HG03521 (cell line): ENCODE results near the gene DMWD.
"Not testable (repeated sequence)": the region's sequence is repeated elsewhere in the genome, so short reads cannot be mapped to it uniquely, and the experiment has no call there.

Source experiments
- ATAC-seq: cut with Tn5 transposase; IDR thresholded peaks from one replicate; pipeline ENCODE4 v1.9.1; 2021; ENCODE audit warnings: mild to moderate bottlenecking, moderate library complexity; ENCODE audit not compliant: unreplicated experiment

DMWD gene

GRCh38 chr19:45816236-45817009, 23.8 kb upstream of the DMWD start:
- ATAC-seq = no peak

- no peak for ATAC-seq
Observed at GRCh38 chr19:45815481-45816216, 23.0 kb upstream of the DMWD start.

DNA sequence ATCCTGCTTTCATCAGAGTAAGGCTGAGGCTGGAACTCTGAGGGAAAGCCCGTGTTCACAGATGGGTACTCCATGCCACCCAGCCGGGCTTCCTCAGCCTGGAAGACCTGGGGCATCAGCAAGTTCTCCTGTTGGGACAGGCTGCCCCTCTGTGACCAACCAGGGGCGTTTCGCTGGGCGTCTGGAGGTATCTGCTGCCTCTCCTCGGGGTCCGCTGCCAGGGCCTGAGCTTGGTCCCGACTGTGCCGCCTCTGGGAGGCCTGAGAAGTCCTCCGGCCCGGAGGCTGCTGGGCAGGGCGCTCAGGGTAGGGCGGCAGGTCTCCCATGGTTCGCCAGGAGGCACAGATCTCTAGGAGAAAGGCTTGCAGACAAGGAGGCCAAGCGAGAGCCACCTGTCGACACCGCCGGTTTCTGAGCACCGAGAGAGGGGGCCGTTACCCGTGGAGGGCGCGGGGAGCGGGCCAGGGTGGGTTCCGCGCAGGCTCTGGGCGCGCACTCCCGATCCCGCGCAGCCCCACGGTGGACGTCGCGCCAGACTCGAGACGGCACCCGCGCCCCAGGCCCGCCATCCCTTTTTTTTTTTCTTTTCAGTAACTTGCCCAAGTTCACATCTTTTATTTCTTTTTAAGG, 22.3 kb upstream of the DMWD start, which contains the start of gene RSPH6A:
Gene RSPH6A (minus strand): TSS at position 458 of the 630 bp plus-strand sequence. CDS start 132 bp downstream, at position 326.
- ATAC-seq = no peak

- ATAC-seq = no peak
Observed at GRCh38 chr19:45814166-45814780, 21.6 kb upstream of the DMWD start.

GRCh38 chr19:45812297-45812696, 19.7 kb upstream of the DMWD start:
- ATAC-seq = no peak

DNA sequence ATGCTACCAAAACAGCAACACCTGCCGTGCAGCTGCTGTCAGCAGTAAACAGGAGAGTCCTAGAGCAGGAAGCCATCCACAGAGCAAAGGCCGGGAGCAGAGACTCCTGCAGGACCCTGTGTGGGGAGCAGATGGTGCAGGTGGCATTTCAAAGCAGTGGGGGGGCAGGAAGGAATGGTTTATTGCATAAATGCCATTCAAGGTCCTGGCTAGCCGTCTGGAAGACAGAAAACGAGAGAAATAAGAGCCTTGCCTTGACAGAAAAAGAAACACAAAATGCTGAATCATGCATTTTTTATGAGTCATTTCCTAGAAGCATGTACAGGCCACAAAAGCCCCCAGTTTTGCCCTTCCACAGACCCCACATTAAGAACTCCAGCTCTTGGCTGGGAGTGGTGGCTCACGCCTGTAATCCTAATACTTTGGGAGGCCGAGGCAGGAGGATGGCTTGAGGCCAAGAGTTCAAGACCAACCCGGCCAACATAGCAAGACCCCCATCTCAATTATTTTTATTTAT, 17.1 kb upstream of the DMWD start:
- no peak for ATAC-seq

DNA sequence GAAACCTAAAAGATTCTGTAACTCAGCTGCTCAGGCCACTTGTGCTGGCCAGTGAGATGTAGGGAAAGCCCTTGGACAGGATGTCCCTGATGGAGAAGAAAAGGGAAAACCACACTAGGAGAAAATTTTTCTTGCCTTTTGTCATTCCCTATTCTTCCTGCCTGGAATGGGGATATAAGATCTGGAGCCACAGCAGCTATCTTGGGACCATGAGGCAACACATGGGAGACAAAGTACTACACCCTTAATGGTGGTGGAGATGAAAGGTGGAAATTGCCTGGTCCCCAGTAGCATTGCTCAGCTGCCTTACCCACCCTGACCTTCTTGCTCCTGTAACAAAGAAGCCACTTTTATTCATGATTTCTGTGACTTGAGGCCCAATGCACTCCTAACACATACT, 13.1 kb upstream of the DMWD start:
- ATAC-seq = no peak

DNA sequence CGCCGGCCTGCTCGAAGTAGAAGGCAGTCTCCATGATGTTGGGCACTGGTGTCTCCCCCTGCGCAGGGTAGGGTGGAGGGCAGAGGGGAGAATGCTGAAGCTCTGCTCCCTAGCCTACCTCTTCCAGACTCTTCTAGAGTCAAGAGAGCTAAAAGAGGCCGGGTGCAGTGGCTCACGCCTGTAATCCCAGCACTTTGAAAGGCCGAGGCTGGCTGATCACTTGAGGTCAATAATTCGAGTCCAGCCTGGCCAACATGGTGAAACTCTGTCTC, 12.2 kb upstream of the DMWD start:
- no peak for ATAC-seq

DNA sequence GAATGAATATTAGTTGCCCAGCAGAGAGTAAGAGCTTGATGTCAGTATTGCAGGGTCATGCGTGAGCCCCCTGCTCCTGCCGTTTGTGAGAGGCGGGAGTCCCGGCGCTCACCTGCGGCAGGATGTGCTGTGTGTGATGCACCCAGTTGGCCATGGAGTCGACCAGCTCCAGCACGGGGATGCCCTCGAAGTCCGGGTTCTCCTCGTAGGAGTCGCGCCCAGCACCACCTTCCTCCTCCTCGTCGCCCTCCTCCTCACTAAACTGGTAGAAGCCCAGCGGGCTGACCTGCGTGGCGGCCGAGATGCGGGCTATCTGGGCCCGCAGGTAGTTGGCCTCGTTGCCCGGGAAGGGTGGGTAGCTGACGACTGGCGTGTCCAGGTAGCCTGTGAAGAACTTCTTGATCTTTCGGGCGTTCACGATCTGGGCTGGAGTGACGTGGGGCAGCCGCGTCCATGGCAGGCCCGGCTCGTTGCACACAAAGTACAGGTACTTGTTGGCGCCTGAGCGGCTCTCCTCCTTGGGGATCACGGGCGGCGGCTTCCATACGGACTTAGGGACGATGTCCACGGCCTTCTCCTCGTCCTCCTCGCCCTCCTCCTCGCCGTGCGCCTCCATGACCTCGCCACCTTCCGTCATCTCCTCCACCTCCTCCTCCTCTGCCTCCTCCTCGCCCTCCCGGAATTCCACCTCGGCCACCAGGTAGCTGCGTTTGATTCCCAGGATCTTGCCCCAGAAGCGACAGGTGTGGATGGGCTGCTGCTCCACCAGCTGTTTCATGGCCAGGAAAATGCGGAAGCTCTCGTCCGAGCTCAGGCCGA, 11.7 kb upstream of the DMWD start:
- no peak for ATAC-seq

GRCh38 chr19:45801603-45802175, 9.0 kb upstream of the DMWD start:
- ATAC-seq = no peak

- no peak for ATAC-seq
Observed at GRCh38 chr19:45800070-45800553, 7.5 kb upstream of the DMWD start.

DNA sequence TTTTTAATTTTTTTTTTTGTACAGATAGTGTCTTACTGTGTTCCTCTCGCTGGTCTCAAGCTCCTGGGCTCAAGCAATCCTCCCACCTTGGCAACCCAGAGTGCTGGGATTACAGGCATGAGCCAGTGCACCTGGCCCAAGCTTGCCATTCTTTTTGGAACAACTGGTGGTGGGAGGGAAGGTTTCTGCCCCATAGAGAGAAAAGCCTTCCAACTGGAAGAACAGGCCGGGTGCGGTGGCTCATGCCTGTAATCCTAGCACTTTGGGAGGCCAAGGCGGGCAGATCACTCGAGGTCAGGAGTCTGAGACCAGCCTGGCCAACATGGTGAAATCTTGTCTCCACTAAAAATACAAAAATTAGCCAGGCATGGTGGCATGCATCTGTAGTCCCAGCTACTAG, 6.9 kb upstream of the DMWD start:
- ATAC-seq = not testable (repeated sequence)

DNA sequence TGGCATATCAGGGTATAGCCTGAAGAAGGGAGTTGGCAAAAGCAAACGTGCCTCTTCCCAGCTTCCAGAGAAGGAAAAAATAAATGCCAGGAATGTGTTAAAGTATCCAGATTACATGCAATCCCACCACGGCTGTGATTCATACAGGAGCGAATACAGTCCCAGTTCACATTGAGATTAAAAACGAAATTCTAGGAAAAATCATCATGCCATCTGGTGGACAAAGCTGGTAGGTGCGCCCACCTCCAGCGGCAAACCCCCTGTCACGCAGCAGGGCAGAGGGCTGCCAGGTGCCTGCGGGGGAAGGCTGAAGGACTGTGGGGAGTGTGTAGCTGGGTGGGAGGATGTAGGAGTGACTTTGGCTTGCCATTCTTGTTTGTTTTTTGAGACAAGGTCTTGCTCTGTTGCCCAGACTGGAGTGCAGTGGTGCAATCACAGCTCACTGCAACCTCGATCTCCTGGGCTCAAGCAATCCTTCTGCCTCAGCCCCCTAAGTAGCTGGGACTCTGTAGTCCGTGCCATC, 6.4 kb upstream of the DMWD start:
- no peak for ATAC-seq

DNA sequence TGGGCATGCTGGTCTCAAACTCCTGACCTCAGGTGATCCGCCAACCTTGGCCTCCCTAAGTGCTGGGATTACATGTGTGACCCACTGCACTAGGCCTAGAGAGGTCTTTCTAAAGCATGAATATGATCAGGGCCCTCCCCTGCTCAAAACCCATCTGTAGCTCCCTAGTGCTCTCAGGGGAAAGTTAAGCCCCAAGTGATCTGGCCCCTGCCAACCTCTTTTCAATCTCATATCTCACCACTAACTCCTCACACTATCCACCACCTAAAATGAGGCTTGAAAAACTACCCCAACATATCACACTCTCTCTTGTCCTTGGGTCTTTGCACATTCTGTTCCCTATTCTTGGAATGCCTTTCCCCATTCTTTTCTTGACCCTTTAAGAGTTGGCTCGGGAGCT, 2.0 kb upstream of the DMWD start:
- no peak for ATAC-seq

- no peak for ATAC-seq
Observed at GRCh38 chr19:45793876-45794275, 1.2 kb upstream of the DMWD start.

- ATAC-seq = no peak
Observed at GRCh38 chr19:45793178-45793564, 526 bp upstream of the DMWD start.

GRCh38 chr19:45791744-45792469, 738 bp downstream of the DMWD start:
- no peak for ATAC-seq

GRCh38 chr19:45790942-45791341, 1.7 kb downstream of the DMWD start:
- no peak for ATAC-seq
